Activated CD4-positive, alpha-beta memory T cell treated with anti-CD3 and anti-CD28 coated beads, Interleukin-2, amount 10 ng/mL, durations not matched to agents 7 days and 5 days (primary cell): ENCODE data around the gene ABCC2. TPM values are rescaled to one million over a fixed set of nuclear protein-coding genes. Genes with fewer than 3 reads are reported as not detected.

Experiments
- CTCF ChIA-PET: fragments of 350-600 bp; sonication (Branson Sonifier 250); formaldehyde crosslinking; loops from one replicate; lab custom pipeline; 2021; ENCODE audit warnings: antibody characterized with exemption, inconsistent platforms; lab: Charles Lee
- POLR2A ChIA-PET: fragments of 350-600 bp; sonication (Branson Sonifier 250); formaldehyde crosslinking; loops from one replicate; lab custom pipeline; 2021; ENCODE audit warnings: antibody characterized with exemption; lab: Charles Lee
- DNase-seq: peaks from one replicate; pipeline ENCODE4 v3.0.0-alpha.2; 2020
- H3K27ac Mint-ChIP-seq: one replicate; pipeline ENCODE4 v1.8.0; 2021; ENCODE audit warnings: mild to moderate bottlenecking, mixed read lengths
- H3K27me3 Mint-ChIP-seq: one replicate; pipeline ENCODE4 v1.8.0; 2021; ENCODE audit warnings: mixed read lengths
- H3K36me3 Mint-ChIP-seq: one replicate; pipeline ENCODE4 v1.8.0; 2021; ENCODE audit warnings: low read depth, mixed read lengths
- H3K4me1 Mint-ChIP-seq: one replicate; pipeline ENCODE4 v1.8.0; 2021; ENCODE audit warnings: mixed read lengths
- H3K4me3 Mint-ChIP-seq: one replicate; pipeline ENCODE4 v1.8.0; 2021; ENCODE audit warnings: mild to moderate bottlenecking, mixed read lengths
- H3K9me3 Mint-ChIP-seq: one replicate; pipeline ENCODE4 v1.8.0; 2021; ENCODE audit warnings: mixed read lengths
- total RNA-seq, 2 experiments: library from RNA; stranded (reverse); gene quantifications; one replicate each; pipeline ENCODE4 v1.2.3, GENCODE V29; 2021

The ABCC2 gene
- total RNA-seq, 2 experiments from 2014 or later, result 0.73 to 0.95 TPM

DNA sequence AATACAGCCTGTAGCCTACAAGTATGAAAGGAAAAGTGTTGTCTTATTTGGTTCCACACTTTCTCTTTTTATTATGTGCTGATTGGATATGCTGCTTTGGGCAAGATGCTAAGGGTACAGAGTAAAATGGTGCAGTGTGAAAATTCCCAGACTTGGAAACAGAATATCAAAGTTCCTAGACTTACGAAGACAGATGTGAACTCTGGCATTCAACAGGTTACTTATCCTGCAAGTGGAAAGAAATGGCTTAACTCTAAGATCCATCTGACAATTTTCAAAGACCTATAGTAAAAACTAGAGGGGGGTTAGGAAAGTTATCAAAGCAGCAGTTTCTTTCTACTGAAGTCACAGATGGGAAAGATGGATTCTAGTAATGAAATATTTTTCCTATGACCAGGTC lies 26.3 kb upstream of the ABCC2 start:
- peaks cover 57% of the 10 kb centered on the region for H3K36me3 Mint-ChIP-seq
- no peak overlapping the region for H3K4me3 Mint-ChIP-seq
- no peaks in the 10 kb centered on the region for H3K27me3 Mint-ChIP-seq
- ChIA-PET CTCF (interaction anchor here (1.6 kb wide), 1 partner anchor 17 kb away, joined by 3 read pairs; no protein-coding TSS in a partner anchor), POLR2A (no interaction called here)
- DNase-seq, result no peak
- no peak overlapping the region for H3K27ac Mint-ChIP-seq
- no peaks in the 10 kb centered on the region for H3K9me3 Mint-ChIP-seq
- no peaks in the 10 kb centered on the region for H3K4me1 Mint-ChIP-seq

DNA sequence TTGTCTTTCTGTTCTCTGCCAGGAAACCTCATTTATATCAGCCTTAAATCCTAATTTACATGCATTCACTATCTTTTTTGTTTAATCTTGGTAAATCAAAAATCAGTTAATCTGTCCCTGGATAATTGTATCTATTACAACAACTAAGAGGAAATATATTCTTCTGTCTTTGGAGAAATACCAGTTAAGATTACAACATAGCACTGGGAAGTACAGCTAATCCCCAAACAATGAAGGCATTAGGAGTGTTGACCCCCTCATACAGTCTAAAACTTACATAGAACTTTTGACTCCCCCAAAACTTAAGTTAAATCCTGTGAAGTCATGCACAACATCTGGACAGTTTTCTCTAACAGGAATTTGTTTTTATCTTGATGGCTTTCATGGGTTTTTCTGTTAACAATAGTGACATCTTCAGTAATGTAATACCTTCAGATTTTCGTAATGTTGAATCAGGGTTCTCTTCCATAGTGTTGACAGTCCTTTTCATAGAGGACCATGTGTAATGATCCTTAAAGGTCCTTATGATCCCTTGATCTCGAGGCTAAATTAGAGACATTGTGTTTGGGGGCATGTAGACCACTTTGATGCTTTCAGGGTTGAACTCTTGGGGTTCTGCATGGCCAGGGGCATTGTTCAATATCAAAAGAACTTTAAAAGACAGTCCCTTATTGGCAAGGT lies 24.1 kb upstream of the ABCC2 start:
- H3K27ac Mint-ChIP-seq, result no peak overlapping the region
- peaks cover 62% of the 10 kb centered on the region for H3K36me3 Mint-ChIP-seq
- H3K4me1 Mint-ChIP-seq, result no peaks in the 10 kb centered on the region
- ChIA-PET POLR2A (no interaction called here), CTCF (no interaction called here)
- no peaks in the 10 kb centered on the region for H3K27me3 Mint-ChIP-seq
- peaks cover 5% of the 10 kb centered on the region for H3K9me3 Mint-ChIP-seq
- DNase-seq, result no peak
- no peak overlapping the region for H3K4me3 Mint-ChIP-seq

DNA sequence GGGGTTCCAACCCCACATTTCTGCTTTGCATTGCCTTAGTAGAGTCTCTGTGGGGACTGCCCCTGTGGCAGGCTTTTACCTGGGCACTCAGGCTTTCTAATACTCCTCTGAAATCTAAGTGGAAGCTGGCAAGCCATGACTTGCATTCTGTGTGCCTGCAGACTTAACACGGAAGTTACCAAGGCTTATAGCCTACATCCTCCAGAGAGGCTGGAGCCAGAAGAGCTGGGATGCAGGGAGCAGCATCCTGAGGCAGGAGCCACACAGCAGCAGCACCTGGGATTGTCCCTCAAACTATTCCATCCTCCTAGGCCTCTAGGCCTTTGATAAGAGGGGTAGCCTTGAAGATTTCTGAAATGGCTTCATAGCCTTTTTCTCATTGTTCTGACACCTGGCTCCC lies 22.1 kb upstream of the ABCC2 start:
- Mint-ChIP-seq H3K36me3 (peaks cover 61% of the 10 kb centered on the region), H3K4me1 (peaks cover 6% of the 10 kb centered on the region), H3K27me3 (no peaks in the 10 kb centered on the region), H3K9me3 (peaks cover 7% of the 10 kb centered on the region), H3K4me3 (no peak overlapping the region), H3K27ac (no peak overlapping the region)
- ChIA-PET CTCF (no interaction called here), POLR2A (no interaction called here)
- DNase-seq, result no peak

DNA sequence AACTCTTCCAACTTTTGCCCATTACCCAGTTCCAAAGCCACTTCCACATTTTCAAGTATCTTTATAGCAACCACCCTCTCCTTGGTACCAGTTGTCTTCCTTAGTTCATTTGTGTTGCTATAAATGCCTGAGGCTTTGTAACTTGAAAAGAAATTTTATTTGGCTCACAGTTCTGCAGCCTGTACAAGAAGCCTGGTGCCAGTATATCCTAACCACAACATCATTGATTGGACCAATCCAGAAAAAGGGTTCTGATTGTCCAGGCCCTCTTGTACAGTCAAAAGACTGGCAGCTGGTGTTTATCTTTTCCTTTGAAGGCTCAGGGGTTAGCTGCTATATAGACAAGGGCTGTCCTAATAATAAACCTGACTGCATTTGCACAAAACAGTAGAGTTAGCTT lies 21.1 kb upstream of the ABCC2 start:
- CTCF ChIA-PET, result no interaction called here
- Mint-ChIP-seq H3K4me1 (peaks cover 17% of the 10 kb centered on the region), H3K27me3 (no peaks in the 10 kb centered on the region), H3K36me3 (peaks cover 51% of the 10 kb centered on the region), H3K4me3 (no peak overlapping the region), H3K9me3 (peaks cover 7% of the 10 kb centered on the region), H3K27ac (no peak overlapping the region)
- POLR2A ChIA-PET, result no interaction called here
- no peak for DNase-seq

DNA sequence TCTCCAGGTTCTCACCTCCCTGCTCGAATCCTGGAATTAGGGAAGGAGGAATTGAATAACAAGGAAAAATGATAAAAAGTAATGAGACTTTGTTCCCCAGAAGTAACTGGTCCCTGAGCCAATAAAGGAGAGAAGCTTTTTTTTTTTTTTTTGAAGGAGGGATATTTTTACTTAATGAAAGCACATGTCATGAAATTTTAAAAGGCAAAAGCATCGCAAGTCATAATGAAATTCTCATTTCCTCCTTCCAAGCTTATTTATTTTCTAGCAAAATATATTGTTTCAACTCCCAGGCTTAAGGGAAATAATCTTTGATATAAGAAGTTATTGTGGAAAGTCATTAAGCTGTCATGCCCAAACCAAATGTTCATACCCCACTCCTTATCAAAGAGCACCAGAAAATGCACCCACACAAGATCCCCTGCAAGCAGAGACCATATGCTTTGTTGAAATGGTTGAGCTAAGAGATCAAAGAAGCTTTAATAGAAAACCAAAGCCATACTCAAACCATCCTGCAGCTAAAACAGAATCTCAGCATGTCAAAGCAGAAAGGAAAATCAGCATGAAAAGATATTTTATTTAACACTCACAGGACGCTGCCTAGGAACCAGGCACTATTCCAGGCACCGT lies 16.7 kb upstream of the ABCC2 start:
- no peak for DNase-seq
- peaks cover 9% of the 10 kb centered on the region for H3K9me3 Mint-ChIP-seq
- CTCF ChIA-PET, result interaction anchor here (0.9 to 1.2 kb wide), 3 partner anchors 17 to 280 kb away, joined by 3 read pairs; no protein-coding TSS in a partner anchor
- POLR2A ChIA-PET, result interaction anchor here (0.7 to 0.9 kb wide), 2 partner anchors 229 to 404 kb away, joined by 3 read pairs; no protein-coding TSS in a partner anchor
- no peak overlapping the region for H3K4me3 Mint-ChIP-seq
- peaks cover 20% of the 10 kb centered on the region for H3K36me3 Mint-ChIP-seq
- H3K4me1 Mint-ChIP-seq, result peaks cover 24% of the 10 kb centered on the region
- H3K27me3 Mint-ChIP-seq, result no peaks in the 10 kb centered on the region
- H3K27ac Mint-ChIP-seq, result no peak overlapping the region

DNA sequence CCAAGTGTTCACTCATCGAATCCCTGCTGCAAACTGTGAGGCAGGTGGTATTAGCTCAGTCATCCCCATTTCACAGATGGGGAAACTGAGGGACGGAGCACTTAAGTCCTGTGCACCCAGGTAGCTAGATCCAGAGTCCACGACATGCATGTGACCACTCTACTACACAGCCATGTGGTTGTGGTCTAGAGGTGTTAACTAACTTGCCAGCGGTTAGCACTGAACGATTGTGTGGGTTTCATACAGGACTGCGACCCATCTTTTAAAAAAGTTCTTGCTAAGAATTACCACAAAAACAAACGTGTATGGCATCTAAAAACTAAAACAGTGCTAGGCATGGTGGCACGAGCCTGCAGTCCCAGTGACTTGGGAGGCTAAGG lies 16.1 kb upstream of the ABCC2 start:
- ChIA-PET POLR2A (interaction anchor here (0.8 to 0.9 kb wide), 2 partner anchors 34 to 228 kb away, joined by 3 read pairs; partner anchors contain the start of genes COX15 and CUTC), CTCF (interaction anchor here (0.9 to 1.2 kb wide), 3 partner anchors 17 to 279 kb away, joined by 3 read pairs; no protein-coding TSS in a partner anchor)
- Mint-ChIP-seq H3K27ac (no peak overlapping the region), H3K9me3 (peaks cover 9% of the 10 kb centered on the region), H3K27me3 (no peaks in the 10 kb centered on the region), H3K4me3 (no peak overlapping the region), H3K4me1 (peaks cover 24% of the 10 kb centered on the region), H3K36me3 (peaks cover 16% of the 10 kb centered on the region)
- peak; percentile 32 for DNase-seq

DNA sequence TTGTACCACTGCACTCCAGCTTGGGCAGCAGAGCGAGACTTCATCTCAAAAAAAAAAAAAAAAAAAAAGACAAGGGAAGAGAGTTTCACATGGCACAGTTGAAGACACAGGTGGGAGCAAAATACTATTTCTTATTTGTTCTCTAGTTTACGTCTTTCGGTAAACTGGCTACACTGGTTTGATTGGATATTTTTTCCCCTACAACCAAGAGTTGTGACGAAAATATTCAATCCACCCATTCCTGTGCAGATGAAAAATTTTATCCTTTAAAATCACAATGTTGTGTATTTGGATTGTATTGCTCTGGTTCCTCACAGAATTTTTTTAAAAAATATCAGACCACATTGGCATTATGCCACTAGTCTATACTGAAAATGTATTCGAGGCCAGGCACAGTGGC lies 14.5 kb upstream of the ABCC2 start:
- H3K36me3 Mint-ChIP-seq, result peaks cover 7% of the 10 kb centered on the region
- ChIA-PET CTCF (interaction anchor here (1.0 kb wide), 1 partner anchor 15 kb away, joined by 3 read pairs; no protein-coding TSS in a partner anchor), POLR2A (no interaction called here)
- no peak overlapping the region for H3K27ac Mint-ChIP-seq
- H3K9me3 Mint-ChIP-seq, result peaks cover 5% of the 10 kb centered on the region
- H3K27me3 Mint-ChIP-seq, result no peaks in the 10 kb centered on the region
- peaks cover 24% of the 10 kb centered on the region for H3K4me1 Mint-ChIP-seq
- DNase-seq, result no peak
- no peak overlapping the region for H3K4me3 Mint-ChIP-seq

DNA sequence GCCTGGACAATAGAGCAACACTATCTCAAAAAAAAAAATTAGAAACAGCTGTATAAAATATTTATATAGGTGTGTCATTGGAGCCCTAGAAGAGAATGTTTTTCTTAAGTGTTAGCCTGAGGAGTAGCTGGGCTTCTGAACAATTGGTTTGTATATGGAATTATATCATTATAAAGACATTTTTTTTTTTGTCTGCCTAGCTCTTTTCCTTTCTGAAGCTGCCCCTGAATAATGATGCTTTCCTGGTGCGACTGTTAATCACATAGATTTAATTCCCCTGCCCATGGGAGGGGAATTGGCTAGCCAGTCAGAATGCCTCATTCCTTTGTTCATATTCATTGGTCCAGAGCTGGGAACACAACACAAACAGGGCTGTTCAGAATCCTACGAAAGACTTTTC lies 13.9 kb upstream of the ABCC2 start:
- H3K36me3 Mint-ChIP-seq, result peaks cover 4% of the 10 kb centered on the region
- no peak overlapping the region for H3K4me3 Mint-ChIP-seq
- POLR2A ChIA-PET, result no interaction called here
- no peak for DNase-seq
- no peaks in the 10 kb centered on the region for H3K27me3 Mint-ChIP-seq
- CTCF ChIA-PET, result interaction anchor here (1.0 kb wide), 1 partner anchor 16 kb away, joined by 3 read pairs; no protein-coding TSS in a partner anchor
- peaks cover 24% of the 10 kb centered on the region for H3K4me1 Mint-ChIP-seq
- no peak overlapping the region for H3K27ac Mint-ChIP-seq
- H3K9me3 Mint-ChIP-seq, result peaks cover 3% of the 10 kb centered on the region

DNA sequence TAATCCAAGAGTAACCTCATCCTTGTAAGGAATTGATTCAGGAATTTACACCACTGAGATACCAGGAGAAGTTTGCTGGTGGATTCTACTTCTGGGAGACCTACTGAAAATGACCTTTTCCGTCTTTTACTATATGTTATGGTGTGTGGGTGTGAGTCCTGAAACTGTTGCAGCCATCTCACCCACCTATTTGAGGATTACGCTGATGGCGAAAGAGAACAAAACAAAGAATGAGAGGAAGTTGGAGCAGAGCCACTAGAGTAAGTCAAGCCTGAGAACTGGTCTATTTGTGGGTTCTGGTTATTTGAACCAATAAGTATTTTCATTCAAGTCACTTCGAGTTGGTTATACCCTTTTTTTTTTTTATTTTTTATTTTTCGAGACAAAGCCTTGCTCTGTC lies 12.7 kb upstream of the ABCC2 start:
- POLR2A ChIA-PET, result no interaction called here
- no peaks in the 10 kb centered on the region for H3K36me3 Mint-ChIP-seq
- CTCF ChIA-PET, result no interaction called here
- no peak for DNase-seq
- H3K27me3 Mint-ChIP-seq, result no peaks in the 10 kb centered on the region
- H3K27ac Mint-ChIP-seq, result no peak overlapping the region
- H3K4me1 Mint-ChIP-seq, result peaks cover 20% of the 10 kb centered on the region
- H3K4me3 Mint-ChIP-seq, result no peak overlapping the region
- peaks cover 3% of the 10 kb centered on the region for H3K9me3 Mint-ChIP-seq

DNA sequence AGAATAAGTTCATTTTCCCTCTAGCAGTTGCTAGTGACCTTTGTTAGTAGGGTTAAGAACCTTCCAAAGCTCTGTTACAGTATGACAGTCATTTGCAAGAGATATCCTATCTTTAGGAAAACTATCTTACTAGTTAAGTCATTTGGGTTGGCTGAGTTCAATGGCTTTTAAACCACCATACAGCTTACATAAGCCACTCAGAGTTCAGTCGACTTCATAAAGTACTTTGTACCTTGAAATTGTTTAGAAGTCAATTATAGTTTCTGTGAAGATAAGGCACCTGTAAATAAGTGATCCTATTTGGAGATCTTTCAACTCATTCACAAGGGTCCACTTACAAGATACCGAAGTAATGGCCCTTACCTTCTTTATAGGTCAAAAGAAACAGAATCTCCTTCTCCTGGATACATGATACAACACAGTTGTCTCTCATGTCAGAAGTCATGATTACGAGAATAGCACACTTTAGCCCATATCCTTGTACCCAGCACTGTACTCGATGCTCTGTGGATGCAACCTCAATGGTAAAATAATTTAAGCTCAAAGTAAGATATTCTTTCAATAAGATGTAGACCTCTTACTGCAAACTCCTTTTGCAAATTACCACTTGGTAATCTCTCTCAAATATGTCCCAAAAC lies 11.9 kb upstream of the ABCC2 start:
- ChIA-PET CTCF (no interaction called here), POLR2A (no interaction called here)
- no peaks in the 10 kb centered on the region for H3K36me3 Mint-ChIP-seq
- H3K4me1 Mint-ChIP-seq, result peaks cover 15% of the 10 kb centered on the region
- H3K4me3 Mint-ChIP-seq, result no peak overlapping the region
- peaks cover 3% of the 10 kb centered on the region for H3K9me3 Mint-ChIP-seq
- no peaks in the 10 kb centered on the region for H3K27me3 Mint-ChIP-seq
- H3K27ac Mint-ChIP-seq, result no peak overlapping the region
- no peak for DNase-seq

DNA sequence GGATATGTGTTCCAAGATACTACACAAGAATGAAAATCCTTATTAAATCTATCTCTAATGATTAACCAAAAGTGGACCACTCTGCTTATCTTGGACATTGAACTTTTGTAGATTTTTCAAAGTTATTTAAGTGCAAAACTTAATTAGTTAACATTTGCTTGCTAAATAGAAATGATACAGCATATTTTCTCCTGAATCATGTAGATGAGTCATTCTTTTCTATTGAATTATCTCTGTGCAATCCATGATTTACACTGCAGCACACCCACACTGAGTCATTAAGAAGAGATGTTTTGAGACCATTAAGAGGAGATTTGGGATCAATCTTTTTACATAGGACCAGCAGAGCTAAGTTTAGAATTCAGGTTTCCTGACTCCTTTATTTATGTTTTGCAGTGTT lies 6.6 kb upstream of the ABCC2 start:
- Mint-ChIP-seq H3K4me3 (no peak overlapping the region), H3K27ac (no peak overlapping the region), H3K27me3 (no peaks in the 10 kb centered on the region), H3K36me3 (no peaks in the 10 kb centered on the region), H3K4me1 (peaks cover 6% of the 10 kb centered on the region), H3K9me3 (no peaks in the 10 kb centered on the region)
- ChIA-PET POLR2A (no interaction called here), CTCF (no interaction called here)
- DNase-seq, result no peak

DNA sequence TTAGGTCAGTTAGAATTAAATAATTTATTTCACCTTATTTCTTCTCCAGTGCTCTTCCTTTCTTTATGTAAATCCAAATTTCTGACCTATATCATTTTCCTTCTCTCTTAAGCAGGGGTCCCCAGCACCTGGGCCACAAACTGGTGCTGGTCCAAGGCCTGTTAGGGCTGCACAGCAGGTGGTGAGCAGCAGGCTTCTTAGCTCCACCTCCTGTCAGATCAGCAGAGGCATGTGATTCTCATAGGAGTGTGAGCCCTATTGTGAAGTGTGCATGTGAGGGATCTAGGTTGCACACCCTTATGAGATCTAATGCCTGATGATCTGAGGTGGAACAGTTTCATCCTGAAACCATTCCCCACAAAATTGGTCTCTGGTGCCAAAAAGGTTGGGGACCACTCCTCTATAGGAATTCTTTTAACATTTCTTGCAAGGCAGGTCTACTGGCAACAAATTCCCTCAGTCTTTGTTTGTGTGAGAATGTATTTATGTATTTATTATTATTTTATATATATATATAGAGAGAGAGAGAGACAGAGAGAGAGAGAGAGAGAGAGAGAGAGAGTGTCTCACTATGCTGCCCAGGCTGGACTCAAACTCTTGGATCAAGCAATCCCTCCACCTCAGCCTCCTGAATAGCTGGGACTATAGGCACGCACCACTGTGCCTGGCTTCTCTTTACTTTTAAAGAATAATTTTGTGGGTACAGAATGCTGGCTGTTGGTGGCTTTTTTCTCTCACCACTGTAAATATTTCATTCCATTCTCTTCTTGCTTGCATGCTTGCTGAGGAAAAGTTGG lies 4.3 kb upstream of the ABCC2 start:
- no peaks in the 10 kb centered on the region for H3K27me3 Mint-ChIP-seq
- no peak overlapping the region for H3K27ac Mint-ChIP-seq
- no peaks in the 10 kb centered on the region for H3K36me3 Mint-ChIP-seq
- CTCF ChIA-PET, result no interaction called here
- no peak for DNase-seq
- H3K4me3 Mint-ChIP-seq, result no peak overlapping the region
- no peaks in the 10 kb centered on the region for H3K9me3 Mint-ChIP-seq
- peaks cover 6% of the 10 kb centered on the region for H3K4me1 Mint-ChIP-seq
- POLR2A ChIA-PET, result no interaction called here
